H9 (cell line): ENCODE results near the gene GASK1B. TPM values are rescaled to one million over a fixed set of nuclear protein-coding genes. Genes with fewer than 3 reads are reported as not detected.

Experiments
- DNase-seq: peaks from one replicate; pipeline ENCODE4 v3.0.0-alpha.2; 2017
- H2AFZ ChIP-seq: one replicate; pipeline ENCODE4 v1.6.1; 2013; ENCODE audit warnings: mild to moderate bottlenecking, low read length, control low read depth, moderate library complexity
- H2AK5ac ChIP-seq: 2 replicates; pipeline ENCODE4 v1.6.1; 2013; ENCODE audit warnings: low read length, control low read depth, mixed read lengths; ENCODE audit not compliant: insufficient read length
- H2BK120ac ChIP-seq: one replicate; pipeline ENCODE4 v1.6.1; 2013; ENCODE audit warnings: low read depth, mild to moderate bottlenecking, low read length, control low read depth, inconsistent platforms; ENCODE audit not compliant: poor library complexity, severe bottlenecking
- H2BK12ac ChIP-seq: 2 replicates; pipeline ENCODE4 v1.6.1; 2013; ENCODE audit warnings: low read length, control low read depth, mixed read lengths, low read depth; ENCODE audit not compliant: insufficient read length
- H2BK15ac ChIP-seq: 2 replicates; pipeline ENCODE4 v1.6.1; 2013; ENCODE audit warnings: low read depth, low read length, control low read depth
- H2BK20ac ChIP-seq: one replicate; pipeline ENCODE4 v1.6.1; 2013; ENCODE audit warnings: low read depth, mild to moderate bottlenecking, low read length, control low read depth, inconsistent platforms; ENCODE audit not compliant: poor library complexity, severe bottlenecking
- H2BK5ac ChIP-seq: 2 replicates; pipeline ENCODE4 v1.6.1; 2013; ENCODE audit warnings: low read length, control low read depth, mixed read lengths; ENCODE audit not compliant: insufficient read length
- H3K14ac ChIP-seq: 2 replicates; pipeline ENCODE4 v1.6.1; 2013; ENCODE audit warnings: low read length, control low read depth; ENCODE audit not compliant: insufficient read depth
- H3K18ac ChIP-seq: 2 replicates; pipeline ENCODE4 v1.6.1; 2013; ENCODE audit warnings: low read depth, mild to moderate bottlenecking, mixed read lengths, low read length, control low read depth; ENCODE audit not compliant: insufficient read length
- H3K23ac ChIP-seq: 2 replicates; pipeline ENCODE4 v1.6.1; 2013; ENCODE audit warnings: low read length, control low read depth, mixed read lengths, low read depth; ENCODE audit not compliant: insufficient read length
- H3K23me2 ChIP-seq: 2 replicates; pipeline ENCODE4 v1.6.1; 2013; ENCODE audit warnings: low read depth, mild to moderate bottlenecking, mixed read lengths, low read length, control low read depth; ENCODE audit not compliant: insufficient read length, poor library complexity, severe bottlenecking
- H3K27ac ChIP-seq: 2 replicates; pipeline ENCODE4 v1.5.1; 2013; ENCODE audit warnings: low read length, control low read depth, mixed read lengths, low read depth; ENCODE audit not compliant: insufficient read length
- H3K27me3 ChIP-seq: 2 replicates; pipeline ENCODE4 v1.6.1; 2013; ENCODE audit warnings: low read length, control low read depth, inconsistent platforms; ENCODE audit not compliant: insufficient read depth
- H3K4ac ChIP-seq: 2 replicates; pipeline ENCODE4 v1.6.1; 2013; ENCODE audit warnings: low read depth, mild to moderate bottlenecking, control low read depth, inconsistent platforms, low read length, moderate library complexity
- H3K4me1 ChIP-seq: 2 replicates; pipeline ENCODE4 v1.6.1; 2013; ENCODE audit warnings: low read length, control low read depth, inconsistent platforms; ENCODE audit not compliant: insufficient read depth
- H3K4me2 ChIP-seq: 2 replicates; pipeline ENCODE4 v1.6.1; 2013; ENCODE audit warnings: low read length, control low read depth, mixed read lengths; ENCODE audit not compliant: insufficient read length, insufficient read depth
- H3K56ac ChIP-seq: 2 replicates; pipeline ENCODE4 v1.6.1; 2013; ENCODE audit warnings: low read depth, mild to moderate bottlenecking, mixed read lengths, low read length, control low read depth; ENCODE audit not compliant: insufficient read length
- H3K79me1 ChIP-seq: 2 replicates; pipeline ENCODE4 v1.6.1; 2013; ENCODE audit warnings: low read depth, mild to moderate bottlenecking, moderate library complexity, low read length, control low read depth, inconsistent platforms; ENCODE audit not compliant: insufficient read depth, poor library complexity, severe bottlenecking
- H3K79me2 ChIP-seq: 2 replicates; pipeline ENCODE4 v1.6.1; 2013; ENCODE audit warnings: low read length, control low read depth, inconsistent platforms; ENCODE audit not compliant: insufficient read depth
- H3K9ac ChIP-seq: 2 replicates; pipeline ENCODE4 v1.6.1; 2013; ENCODE audit warnings: low read length, control low read depth, mixed read lengths; ENCODE audit not compliant: insufficient read length; ENCODE audit errors: extremely low read depth
- H3K9me3 ChIP-seq: one replicate; pipeline ENCODE4 v1.6.1; 2013; ENCODE audit warnings: low read depth, low read length, inconsistent platforms; ENCODE audit not compliant: control insufficient read depth
- H3T11ph ChIP-seq: one replicate; pipeline ENCODE4 v1.6.1; 2013; ENCODE audit warnings: mild to moderate bottlenecking, low read length, control low read depth, inconsistent platforms
- H4K20me1 ChIP-seq: one replicate; pipeline ENCODE4 v1.6.1; 2013; ENCODE audit not compliant: control insufficient read depth, insufficient read length, insufficient read depth
- H4K5ac ChIP-seq: 2 replicates; pipeline ENCODE4 v1.6.1; 2013; ENCODE audit warnings: low read depth, mild to moderate bottlenecking, mixed read lengths, low read length, control low read depth; ENCODE audit not compliant: insufficient read length
- H4K8ac ChIP-seq: replicated peaks from 2 replicates; pipeline ENCODE4 v1.6.1; 2013; ENCODE audit warnings: low read length, control low read depth, mixed read lengths, low read depth; ENCODE audit not compliant: insufficient read length
- H4K91ac ChIP-seq: 2 replicates; pipeline ENCODE4 v1.6.1; 2013; ENCODE audit warnings: low read depth, mild to moderate bottlenecking, moderate library complexity, mixed read lengths, low read length, control low read depth; ENCODE audit not compliant: insufficient read length
- H3K27ac Mint-ChIP-seq, 3 experiments: 2 replicates in 2 of 3; 3 replicates in 1 of 3; pipeline ENCODE4 v1.8.0; 2020 to 2021; ENCODE audit warnings: mixed read lengths in 3 of 3, mild to moderate bottlenecking in 1 of 3, moderate library complexity in 1 of 3
- H3K27me3 Mint-ChIP-seq: 2 replicates; pipeline ENCODE4 v1.8.0; 2021; ENCODE audit warnings: low read depth, mild to moderate bottlenecking, moderate library complexity, mixed read lengths
- H3K36me3 Mint-ChIP-seq, 3 experiments: 2 replicates in 2 of 3; 3 replicates in 1 of 3; pipeline ENCODE4 v1.8.0; 2020 to 2021; ENCODE audit warnings: low read depth in 3 of 3, mixed read lengths in 3 of 3; ENCODE audit not compliant: insufficient read depth in 1 of 3
- H3K4me1 Mint-ChIP-seq, 2 experiments: 2 replicates each; pipeline ENCODE4 v1.8.0; 2020; ENCODE audit warnings: mixed read lengths in 2 of 2
- H3K4me3 Mint-ChIP-seq, 2 experiments: 2 replicates in 1 of 2; 3 replicates in 1 of 2; pipeline ENCODE4 v1.8.0; 2020 to 2021; ENCODE audit warnings: mild to moderate bottlenecking in 2 of 2, mixed read lengths in 2 of 2, moderate library complexity in 1 of 2
- H3K9me3 Mint-ChIP-seq, 2 experiments: 2 replicates in 1 of 2; 3 replicates in 1 of 2; pipeline ENCODE4 v1.8.0; 2020; ENCODE audit warnings: mild to moderate bottlenecking in 2 of 2, mixed read lengths in 2 of 2, moderate library complexity in 1 of 2
- WGBS: extraction: QIAGEN DNeasy Blood & Tissue Kit; methylation state at CpG from one replicate; pipeline ENCODE4 v1.1.7; 2013; ENCODE audit warnings: missing lambda C conversion rate, low lambda C conversion rate, mixed read lengths; ENCODE audit not compliant: insufficient read length; ENCODE audit errors: extremely low coverage; 5-methylcytosine and 5-hydroxymethylcytosine counted together
- total RNA-seq: library from RNA; stranded (reverse); gene quantifications from 2 replicates; pipeline ENCODE4 v1.2.1, GENCODE V29; 2021
- TF ChIP-seq, protein P1 (sequence below): fragments of 200-600 bp; sonication (generic); conservative IDR thresholded peaks from 3 replicates; pipeline ENCODE4 v1.8.0; 2021; ENCODE audit warnings: antibody characterized with exemption, mild to moderate bottlenecking

The GASK1B gene
- total RNA-seq, 1 experiment from 2014 or later, result not detected

DNA sequence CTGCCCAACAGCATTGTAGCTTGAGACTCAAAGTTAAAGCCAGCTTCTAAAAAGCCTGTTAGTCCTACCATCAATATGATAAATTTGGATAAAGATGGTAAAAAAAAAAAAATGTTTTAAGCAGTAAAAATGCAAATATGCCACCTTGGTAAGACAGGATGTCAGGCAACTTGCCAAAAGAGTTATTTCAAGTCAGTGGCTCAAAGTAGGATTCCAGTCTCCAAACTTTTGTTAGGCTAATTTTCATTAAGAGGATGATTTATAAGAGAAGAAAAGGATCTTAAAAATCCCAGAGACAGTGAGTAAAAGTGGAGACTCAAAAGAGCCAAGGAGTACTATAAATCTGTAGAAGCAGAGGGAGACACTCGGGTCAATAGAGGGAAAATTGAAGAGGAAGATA, 47.5 kb downstream of the GASK1B start:
- Mint-ChIP-seq H3K4me1 (peaks cover 10 to 12% of the 10 kb centered on the region in 2 experiments), H3K36me3 (no peaks in the 10 kb centered on the region), H3K27ac (peak overlapping the region in 2 of 3 experiments; percentile 26 to 30; a peak in 1 of 7 replicates), H3K27me3 (no peaks in the 10 kb centered on the region), H3K4me3 (no peak overlapping the region), H3K9me3 (no peaks in the 10 kb centered on the region)
- Histone ChIP-seq H2BK15ac (no peak overlapping the region), H2BK5ac (no peak overlapping the region), H3K56ac (no peak overlapping the region), H3K4me1 (no peaks in the 10 kb centered on the region), H4K8ac (no peak overlapping the region), H3K9ac (no peak overlapping the region), H3K23me2 (no peaks in the 10 kb centered on the region), H2AFZ (no peak overlapping the region), H4K20me1 (no peaks in the 10 kb centered on the region), H3K27ac (no peak overlapping the region), H3K27me3 (no peaks in the 10 kb centered on the region), H3K14ac (no peak overlapping the region), H3K23ac (no peak overlapping the region), H4K91ac (no peak overlapping the region), H2BK12ac (no peak overlapping the region), H2AK5ac (no peak overlapping the region), H2BK120ac (no peak overlapping the region), H3T11ph (no peak overlapping the region), H3K4ac (no peak overlapping the region), H3K9me3 (no peaks in the 10 kb centered on the region), H3K4me2 (no peak overlapping the region), H3K18ac (no peak overlapping the region), H4K5ac (no peak overlapping the region), H3K79me1 (no peaks in the 10 kb centered on the region), H3K79me2 (no peaks in the 10 kb centered on the region), H2BK20ac (no peak overlapping the region)
- no peak for DNase-seq
- WGBS, result no CpG with 5 or more reads among the region's 1 CpG
- TF ChIP-seq, protein P1, sequence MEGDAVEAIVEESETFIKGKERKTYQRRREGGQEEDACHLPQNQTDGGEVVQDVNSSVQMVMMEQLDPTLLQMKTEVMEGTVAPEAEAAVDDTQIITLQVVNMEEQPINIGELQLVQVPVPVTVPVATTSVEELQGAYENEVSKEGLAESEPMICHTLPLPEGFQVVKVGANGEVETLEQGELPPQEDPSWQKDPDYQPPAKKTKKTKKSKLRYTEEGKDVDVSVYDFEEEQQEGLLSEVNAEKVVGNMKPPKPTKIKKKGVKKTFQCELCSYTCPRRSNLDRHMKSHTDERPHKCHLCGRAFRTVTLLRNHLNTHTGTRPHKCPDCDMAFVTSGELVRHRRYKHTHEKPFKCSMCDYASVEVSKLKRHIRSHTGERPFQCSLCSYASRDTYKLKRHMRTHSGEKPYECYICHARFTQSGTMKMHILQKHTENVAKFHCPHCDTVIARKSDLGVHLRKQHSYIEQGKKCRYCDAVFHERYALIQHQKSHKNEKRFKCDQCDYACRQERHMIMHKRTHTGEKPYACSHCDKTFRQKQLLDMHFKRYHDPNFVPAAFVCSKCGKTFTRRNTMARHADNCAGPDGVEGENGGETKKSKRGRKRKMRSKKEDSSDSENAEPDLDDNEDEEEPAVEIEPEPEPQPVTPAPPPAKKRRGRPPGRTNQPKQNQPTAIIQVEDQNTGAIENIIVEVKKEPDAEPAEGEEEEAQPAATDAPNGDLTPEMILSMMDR, result no peak

Other genes with a start within 250 kb of the GASK1B start
- gene TMEM144, start 37.5 kb upstream of the GASK1B start, total RNA-seq, result 3.4 and 3.6 TPM in 2 replicates